Stimulated activated CD8-positive, alpha-beta memory T cell treated with anti-CD3 and anti-CD28 coated beads, Interleukin-15, amount 100 ng/mL, for 24 hours (primary cell): Measurements from ENCODE around the gene ADAMTS17.

Source experiments
- DNase-seq: peaks from one replicate; pipeline ENCODE4 v3.0.0-alpha.2; 2020; ENCODE audit warnings: low read depth

Gene ADAMTS17

DNA sequence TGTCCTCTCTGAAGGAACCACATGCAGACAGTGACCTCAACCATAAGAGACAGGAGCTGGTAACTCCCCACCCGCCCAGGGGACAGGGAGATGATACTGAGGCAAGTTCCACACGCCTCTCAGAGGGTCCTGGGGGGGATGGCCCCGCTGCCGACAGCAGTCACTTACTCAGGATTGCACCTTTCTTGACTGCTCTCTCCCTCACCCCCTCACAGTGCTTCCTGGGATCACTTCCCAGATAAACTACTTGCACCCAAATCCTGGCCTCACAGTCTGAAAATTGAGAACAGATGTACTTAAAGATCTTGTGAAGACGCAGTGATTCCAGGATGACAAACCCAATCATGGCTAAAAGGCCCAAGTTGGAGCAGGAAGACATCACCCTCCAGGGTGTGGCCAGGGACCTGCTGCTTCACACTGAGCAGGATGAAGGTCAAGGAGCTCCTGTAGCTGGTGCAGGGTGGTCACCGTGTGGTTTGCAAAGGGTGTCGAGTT is 207.6 kb downstream of the ADAMTS17 start:
- DNase-seq, result no peak

DNA sequence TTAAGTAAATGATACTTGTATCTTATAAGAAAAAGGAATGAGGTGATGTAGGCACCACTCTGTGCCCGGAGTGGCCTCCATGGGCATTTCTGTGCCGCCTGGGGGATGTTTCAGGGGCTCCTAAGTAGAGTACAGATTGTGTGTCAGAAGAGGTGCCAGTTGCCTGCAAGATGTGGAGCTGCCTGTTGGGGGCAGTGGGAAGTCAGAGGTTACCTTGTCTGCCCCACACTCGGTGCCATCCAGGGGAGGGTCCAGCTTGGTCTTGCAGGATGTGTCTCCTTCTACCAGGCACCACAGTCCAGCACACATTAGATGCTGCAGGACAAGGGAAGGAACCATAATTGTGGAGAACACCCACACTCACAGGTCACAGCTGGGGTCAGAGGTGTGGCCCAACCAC is 208.8 kb downstream of the ADAMTS17 start:
- no peak for DNase-seq

DNA sequence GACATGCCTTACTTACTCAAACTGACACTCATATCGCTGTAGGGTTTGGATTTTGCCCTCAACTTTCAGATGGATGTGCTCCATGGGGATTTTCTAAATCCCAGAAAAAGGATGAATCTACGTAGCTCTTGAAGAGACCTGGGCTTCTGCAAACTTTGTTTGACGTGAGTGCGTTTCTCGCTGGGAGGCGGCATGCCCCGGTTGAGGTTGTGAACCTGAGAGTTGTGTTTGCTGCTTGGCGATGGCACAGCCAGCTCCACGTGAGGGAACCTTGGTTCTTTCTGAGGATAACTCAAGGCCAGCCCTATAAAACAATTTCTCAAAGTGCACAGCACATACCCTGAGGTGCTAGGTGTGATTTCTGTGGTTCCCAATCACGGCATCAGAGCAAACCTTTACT is 209.5 kb downstream of the ADAMTS17 start:
- no peak for DNase-seq

DNA sequence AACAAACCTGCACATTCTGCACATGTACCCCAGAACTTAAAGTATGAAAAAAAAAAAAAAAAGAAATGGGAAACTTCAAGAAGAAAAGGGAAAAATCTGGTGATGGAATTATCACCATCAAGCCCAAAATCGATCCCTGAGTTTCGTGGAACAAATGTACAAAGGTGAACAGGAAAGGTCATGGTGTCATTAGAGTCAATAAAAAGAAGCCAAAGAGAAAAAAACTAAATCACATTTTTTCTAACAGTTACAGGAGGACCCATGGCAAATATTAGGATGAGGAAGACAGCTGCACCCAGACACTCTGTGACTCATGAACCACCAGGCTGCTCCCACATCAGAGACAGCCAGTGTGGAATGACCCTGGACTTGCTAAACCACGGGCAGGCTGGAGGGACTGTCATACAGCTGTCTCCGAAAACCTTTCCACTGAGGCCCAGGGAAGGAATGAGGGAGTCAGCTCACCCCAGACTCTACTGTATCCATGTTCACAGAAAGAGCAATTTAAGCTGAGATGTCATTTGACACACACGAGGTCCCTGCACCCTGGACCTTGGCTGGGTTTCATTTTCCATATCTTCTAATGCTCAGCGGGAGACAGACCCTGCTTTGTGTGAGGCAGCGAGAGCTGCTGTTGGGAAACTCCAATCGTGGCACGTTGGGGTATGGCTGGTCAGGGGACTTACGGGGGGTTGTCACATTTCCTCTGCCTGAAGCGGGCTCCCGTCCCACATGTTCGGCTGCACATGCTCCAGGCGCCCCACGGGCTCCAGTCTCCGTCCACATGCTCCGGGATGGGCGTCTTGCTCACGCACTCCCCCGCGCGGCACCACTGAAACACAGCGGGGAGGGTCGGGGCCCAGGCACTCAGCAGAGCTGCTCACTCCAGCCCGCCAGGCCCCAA is 210.2 kb downstream of the ADAMTS17 start:
- DNase-seq, result no peak

DNA sequence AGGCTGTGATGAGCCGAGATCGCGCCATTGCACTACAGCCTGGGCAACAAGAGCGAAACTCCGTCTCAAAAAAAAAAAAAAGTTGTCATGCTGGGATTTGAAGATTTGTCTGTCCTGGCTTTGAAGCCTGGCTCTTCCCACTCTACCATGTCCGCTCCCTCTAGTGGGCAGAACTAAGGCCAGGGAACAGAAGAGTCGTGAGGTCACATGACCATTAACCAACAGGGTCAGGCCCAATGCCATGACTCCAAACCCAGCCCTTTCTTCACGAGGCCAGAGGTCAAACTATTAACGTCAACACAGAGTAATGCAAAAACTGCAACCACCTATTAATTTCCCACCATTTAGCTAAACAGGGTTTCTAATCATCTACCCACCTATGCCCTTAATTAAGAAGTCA is 212.1 kb downstream of the ADAMTS17 start:
- no peak for DNase-seq

DNA sequence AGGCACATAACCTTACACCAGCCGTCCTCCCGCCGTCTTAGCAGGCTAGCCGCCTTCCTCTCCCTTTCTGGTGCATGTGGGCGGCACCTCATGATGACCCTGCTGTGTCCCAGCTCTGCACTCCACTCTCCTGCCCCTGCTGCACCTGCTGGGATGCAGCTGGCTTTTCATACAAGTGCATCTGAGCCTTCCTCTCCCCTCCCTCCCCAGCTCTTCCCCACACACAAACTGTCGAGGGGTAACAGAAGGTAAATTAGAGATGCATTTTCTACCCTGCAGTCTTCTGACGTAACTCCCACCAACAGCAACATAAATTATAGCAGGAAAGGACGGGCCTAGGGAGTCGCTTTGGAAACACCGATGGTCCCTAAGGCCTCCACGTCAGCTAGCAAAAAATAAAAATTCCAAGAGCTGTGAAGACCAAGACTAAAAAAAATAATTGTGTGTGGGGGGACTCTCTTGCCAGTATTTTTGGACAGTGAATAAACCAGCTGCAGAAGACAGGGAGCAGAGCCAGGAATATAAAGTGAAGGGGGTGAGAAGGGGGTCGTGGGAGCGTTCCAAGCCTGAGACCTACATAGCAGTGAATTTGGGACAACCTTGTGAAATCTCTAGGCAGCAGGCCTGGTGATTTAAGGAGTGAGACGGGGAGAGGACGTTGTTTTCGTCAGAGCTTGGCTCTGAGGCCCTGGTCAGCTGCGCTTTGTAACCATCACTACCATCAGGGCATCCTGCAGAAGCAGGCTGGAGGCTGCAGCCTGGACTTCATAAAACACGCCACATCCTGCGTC is 216.2 kb downstream of the ADAMTS17 start:
- DNase-seq, result no peak

DNA sequence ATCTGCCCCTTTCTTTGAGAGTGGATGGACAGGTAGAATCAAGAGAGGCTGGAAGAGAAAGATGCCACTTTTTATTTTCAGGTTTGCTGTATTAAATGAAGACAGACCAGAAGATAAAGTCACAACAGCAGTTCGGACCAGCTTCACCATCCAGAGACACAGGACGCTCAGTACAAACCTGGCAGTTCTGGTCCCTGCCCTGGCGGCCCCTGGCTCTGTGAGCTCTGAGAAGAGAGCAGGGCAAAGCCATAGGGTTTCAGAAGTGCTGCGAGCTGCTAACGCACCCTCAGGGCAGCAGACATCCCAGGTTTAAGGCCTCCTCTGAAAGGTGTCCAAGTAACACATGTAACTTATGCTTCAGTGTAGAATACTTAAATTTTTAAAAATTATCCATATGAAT is 216.8 kb downstream of the ADAMTS17 start:
- no peak for DNase-seq

DNA sequence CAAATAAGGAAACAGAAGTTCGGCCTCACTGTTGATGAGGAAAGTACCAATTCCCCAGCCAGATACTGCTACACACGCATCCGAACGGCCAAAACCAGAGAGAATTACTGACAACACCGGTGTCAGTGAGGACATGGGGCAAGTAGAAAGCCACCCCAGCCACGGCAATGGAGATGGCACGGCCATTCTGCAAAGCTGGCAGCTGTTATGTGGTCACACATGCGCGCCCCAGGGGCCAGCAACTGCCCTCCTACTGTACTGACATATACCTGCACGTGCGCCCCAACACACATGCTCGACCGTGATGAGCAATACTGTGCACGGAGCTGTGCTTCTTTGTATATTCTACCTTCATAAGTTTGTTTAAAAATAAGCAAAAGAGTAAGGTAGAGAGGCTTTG is 217.4 kb downstream of the ADAMTS17 start:
- no peak for DNase-seq

DNA sequence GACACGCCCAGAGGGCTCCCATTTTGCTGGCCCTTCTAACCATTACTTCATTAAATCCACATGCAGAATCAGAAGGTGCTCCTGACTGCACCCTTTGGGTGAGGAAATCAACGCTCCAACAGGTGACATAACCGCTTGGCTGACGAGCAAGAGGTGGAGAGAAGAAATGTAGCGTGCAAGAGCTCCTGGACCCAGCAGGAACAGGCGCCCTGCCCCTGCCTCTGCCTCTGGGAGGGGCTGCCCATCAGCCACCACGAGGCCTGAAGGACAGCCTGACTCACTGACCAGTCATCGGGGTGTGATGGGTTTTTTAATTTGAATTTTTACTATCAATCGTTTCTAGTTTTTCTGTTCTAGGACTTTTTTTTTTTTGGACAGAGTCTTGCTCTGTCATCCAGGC is 218.2 kb downstream of the ADAMTS17 start:
- no peak for DNase-seq

DNA sequence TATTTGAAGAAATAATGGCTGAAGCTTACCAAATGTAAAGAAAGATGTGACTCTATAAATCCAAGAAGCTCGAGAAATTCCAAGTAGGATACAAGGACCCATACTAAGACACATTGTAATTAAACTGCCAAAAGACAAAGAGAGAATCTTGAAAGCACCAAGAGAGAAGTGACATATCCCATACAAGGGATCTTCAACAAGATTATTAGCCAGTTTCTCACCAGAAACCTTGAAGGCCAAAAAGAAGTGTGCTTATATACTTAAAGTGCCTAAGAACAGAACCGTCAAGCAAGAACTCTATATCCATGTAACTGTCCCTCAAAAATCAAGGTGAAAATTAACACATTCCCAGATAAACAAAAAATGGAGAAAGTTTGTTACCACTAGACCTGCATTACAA is 220.5 kb downstream of the ADAMTS17 start:
- DNase-seq, result no peak

DNA sequence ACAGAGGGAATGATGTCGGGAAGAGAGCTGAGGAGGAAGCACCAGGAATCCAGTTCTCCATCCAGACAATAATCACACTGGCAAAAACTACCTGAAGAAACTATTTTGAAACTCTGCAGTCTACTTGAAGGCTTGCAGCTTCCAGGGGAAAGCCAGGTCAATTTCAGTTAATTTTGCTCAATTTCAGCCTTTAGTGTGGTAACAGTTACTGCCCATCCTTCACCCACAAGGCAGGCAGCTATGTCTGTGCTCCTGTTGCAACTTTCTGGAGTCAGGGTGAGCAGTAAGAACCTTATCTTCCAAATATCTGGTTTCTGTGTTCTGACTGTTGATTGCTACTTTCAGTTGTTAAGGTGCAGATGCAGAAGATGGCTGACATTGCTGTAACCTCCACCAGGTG is 221.7 kb downstream of the ADAMTS17 start:
- no peak for DNase-seq

DNA sequence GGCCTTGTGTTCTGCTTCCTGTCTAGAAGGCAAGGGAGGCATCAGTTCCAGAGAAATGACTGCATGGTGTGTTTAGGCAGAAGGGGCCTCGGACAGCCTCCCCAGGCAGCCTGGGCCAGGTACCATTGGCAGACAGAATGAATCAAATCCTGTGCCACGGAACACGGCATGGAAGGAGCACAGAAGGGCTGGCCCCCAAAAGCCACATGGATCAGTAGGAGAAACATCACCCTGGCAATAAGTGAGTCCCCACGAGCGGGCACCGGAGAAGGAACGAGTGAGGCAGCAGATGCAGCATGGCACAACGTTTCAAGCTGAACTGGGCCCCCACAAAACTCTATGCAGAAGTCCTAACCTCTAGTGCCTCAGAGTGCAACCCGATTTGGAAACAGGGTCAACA is 223.2 kb downstream of the ADAMTS17 start:
- no peak for DNase-seq

DNA sequence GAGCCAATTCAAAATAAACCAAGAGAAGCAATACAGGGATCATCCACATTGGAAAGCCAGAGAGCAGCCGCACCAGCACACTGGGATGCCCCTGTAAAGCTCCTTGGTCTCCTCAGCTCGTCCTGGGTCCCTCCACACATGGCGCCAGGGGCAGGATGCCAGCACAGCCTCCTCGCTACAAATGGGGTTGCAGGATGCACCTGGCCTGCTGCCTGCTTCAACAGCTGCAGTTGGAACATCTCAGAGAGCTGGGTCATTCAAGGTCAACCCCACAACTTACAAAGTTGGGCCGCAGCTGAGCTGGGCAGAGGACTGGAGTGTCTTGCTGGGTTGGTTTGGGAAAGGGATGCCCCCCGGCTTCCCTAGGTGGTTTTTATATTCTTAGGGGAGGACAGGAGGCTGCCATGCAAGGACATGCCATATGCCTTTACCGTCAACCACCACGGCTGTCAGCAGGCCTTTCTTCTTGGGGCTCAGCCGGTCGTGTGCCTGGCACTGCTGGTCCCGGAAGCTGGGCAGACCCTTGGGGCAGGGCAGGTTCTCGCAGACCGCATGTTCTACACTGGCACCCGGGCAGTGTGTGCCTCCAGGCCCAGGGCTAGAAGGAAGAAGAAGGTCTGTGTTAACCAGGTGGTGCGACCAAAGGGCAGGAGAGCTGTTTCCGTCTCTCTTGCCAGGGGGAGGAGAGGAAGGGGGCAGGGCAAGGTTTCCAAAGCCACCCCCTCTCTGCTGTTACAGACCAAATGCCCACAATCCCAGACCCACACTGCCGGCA is 225.2 kb downstream of the ADAMTS17 start:
- DNase-seq, result no peak

DNA sequence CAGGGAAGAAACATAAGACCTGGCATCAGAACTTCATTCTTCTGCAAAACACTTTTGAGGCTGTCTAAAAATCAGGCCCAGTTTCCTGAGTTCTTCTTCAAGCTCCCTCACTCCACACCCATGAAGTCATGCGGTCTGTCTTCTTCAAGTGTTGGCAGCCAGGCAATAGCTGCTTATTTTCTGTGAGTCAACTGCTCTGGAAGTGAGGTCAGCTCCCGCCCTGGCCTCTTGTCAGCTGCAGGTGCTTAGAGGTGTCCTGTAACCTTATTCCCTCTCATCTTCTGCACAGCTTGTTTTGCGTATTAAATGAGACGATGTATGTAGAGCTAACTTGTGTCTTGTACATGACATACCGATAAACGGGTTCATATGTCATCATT is 226.1 kb downstream of the ADAMTS17 start:
- no peak for DNase-seq

DNA sequence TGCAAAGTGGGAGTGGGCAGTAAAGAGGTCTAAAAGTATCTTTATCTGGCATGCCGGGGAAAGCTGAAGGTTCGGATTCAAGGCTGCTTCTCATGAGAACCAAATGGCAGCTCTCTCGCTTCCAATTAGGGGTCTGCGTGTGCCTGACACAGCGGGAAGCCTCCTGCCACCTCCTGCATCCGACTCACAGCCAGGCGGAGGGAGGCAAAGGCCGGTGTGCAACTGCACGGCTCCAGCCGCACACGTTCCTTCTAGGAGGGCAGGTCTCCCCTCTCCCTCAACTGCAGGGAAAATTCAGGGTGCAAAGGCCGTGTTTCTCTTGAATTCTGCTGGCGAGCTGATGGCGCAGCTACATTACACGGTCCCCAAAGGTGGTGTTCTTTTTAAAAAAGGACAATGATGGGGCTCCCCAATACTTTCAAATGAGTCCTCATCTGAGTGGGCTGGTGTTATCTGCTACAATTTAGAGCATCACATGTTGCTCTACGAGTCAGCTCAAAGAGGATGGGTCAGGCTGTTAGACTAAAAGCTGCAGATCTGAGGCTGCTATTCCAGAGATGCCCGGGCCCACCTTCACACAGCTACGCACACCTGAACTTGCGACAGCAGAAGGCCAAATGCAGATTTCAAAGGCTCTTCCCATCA is 226.6 kb downstream of the ADAMTS17 start:
- no peak for DNase-seq

DNA sequence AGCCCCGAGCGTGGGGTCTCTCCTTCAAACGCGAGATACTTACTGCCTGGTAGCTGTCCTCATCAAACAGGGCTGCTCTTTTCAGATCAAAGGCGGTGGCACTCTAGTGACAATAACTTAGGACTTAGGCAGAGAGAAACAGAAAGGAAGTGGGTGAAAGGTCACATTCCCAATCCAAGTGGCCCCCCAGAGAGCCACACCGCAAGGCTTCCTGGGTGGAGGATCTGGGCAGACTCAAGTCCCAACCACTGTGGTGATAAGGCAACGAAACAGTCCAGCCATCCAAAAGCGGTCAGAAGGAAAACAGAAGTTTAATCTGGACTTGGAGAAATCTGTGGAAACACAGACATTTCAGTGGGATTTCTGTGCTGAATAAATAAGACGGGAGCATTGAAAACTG is 227.2 kb downstream of the ADAMTS17 start:
- DNase-seq, result no peak

DNA sequence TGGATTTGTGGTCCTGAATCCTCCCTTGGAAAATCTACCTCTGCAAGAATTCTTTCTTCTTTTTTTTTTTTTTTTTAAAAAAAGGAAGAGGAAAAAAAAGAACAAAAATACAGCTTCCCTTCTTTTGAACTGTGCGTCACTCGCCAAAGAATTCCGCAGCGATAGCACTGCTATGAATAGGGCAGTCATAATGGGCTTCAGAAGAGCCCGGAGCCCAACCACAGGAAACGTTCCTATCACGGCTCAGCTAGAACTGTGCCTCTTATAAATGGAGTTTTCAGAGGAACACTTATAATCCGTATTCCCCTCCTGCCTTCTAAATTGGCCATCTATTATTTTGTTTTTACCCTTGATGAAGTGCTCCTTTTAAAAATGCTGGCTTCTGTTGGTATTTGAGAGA is 227.7 kb downstream of the ADAMTS17 start:
- DNase-seq, result no peak

DNA sequence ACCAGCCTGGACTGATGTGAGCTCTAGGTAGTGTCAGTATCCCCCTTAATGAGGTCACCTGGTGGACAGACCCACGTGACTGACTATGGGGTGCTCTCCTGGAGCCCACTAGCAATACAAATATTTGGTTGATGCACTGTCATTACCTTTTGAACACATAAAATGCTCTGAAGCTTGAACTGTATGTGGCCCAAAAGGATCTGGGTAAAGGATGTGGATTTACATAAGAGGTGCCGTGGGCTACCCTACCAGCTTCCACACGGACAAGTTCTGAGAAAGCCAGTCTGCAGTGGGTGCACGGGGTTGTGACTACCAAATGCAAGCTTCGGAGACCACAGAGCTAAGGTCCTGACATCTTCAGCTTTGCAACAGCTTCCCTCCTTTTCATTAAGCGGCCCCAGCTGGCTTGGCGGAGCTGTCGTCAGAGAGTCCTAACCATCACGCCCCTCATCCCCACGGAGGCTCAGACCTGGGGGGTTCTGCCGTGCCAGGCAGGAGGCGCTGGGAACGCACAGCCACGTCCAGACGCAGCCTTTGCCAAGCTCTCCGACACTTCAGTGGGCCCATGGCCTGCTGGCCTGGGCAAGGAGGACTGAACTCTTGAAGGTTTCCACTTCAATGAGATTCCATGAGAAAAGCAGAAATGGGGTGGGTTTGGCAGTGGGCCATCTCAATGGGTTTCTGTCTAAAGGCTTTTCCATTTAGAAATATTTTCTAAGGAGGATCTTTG is 228.3 kb downstream of the ADAMTS17 start:
- no peak for DNase-seq

DNA sequence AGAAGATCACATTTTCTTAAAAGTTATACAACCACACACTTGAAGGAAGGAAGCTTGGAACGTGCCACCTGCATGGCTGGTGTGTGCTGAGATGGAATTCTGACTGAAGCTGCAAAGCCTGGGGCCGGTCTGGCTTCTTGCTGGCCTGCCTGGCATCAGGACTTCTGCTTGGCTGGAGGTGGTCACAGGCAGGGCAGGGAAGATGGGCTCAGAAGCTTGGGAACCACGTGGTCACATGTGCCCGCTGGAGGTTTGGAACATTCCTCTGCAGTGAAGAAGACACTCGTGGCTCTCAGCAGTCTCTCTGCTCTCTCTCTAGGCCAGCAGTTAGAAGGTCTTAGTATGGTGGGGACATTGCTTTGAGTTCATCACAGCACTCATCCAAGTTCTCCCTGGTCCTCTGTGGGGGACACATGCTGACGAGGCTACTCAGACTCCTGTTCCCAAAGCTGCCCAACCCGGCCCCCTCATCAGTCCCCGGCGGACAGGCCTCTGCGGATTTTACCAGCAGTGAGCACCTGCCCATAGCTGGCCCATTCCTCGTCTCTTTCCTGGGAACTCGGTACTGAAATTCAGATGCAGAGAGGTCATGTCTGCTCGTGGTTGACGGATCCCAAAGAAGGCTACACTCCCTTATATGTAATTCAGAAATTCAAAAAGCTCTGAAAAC is 229.0 kb downstream of the ADAMTS17 start:
- DNase-seq, result no peak

DNA sequence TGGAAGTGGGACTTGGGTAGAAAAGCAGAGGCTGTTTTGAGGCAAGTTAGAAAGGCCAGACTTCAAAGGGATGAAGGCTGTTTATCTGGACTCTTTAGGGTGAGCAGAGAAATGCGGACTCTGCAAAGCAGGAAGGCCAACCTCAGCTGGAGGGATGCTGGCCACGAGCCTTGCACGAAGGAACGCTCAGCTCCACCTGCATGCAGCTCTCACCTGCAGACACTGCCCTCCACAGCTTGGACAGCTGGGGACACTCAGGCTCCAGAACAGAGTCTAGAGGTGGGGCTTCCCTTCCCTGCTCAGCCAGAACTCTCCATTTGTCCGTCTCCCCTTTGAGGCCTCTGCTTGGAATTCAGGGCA is 229.7 kb downstream of the ADAMTS17 start:
- DNase-seq, result no peak
